ENCODE data around the gene AFG3L2. TPM values are rescaled to one million over a fixed set of nuclear protein-coding genes. Genes with fewer than 3 reads are reported as not detected.
A peak's percentile ranks its signal among the peaks of the same experiment; 100 is the strongest.

Gene AFG3L2
- polyA plus RNA-seq, 3 donors from 2014 or later, result 22.1 to 28.5 (median 27.8) TPM

DNA sequence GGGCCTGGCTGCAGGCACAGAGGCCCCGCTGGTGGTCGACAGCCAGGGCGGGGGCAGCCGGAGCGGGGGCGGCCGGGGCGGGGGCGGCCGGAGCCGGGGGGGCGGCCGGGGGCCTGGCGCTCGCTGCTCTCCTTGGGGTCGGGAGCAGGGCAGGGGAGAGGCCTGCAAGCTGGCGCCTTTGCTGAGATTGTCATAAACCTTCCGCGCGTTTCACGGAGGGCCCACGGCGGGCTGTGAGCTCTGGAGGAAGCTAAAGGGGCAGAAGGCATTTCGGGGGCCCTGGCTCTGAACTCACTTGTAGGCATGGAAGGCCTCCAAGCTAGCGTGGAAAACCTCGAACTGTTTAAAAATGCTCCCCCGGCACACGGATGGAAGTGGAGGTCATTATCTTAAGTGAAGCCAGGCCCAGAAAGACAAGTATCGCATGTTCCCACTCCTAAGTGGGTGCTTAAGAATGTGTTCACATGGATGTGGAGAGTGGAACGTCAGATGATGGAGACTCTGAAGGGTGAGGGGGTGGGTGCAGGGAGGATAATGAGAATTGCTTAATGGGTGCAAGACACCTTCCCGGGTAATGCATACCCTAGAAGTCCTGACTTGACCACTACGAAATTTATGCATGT, 31.3 kb upstream of the AFG3L2 start:
- Mint-ChIP-seq H3K27ac (peak overlapping the region in 1 of 6 donors; percentile 32), H3K9me3 (no peaks in the 10 kb centered on the region), H3K4me1 (peaks cover 19 to 21% of the 10 kb centered on the region in 2 donors), H3K4me3 (peak overlapping the region; percentile 53 to 77 (median 64)), H3K27me3 (ENCODE audit: low read depth in 3 of 3) (peaks cover 12 to 20% (median 18%) of the 10 kb centered on the region in 3 donors), H3K36me3 (no peaks in the 10 kb centered on the region)
- no peak for DNase-seq

DNA sequence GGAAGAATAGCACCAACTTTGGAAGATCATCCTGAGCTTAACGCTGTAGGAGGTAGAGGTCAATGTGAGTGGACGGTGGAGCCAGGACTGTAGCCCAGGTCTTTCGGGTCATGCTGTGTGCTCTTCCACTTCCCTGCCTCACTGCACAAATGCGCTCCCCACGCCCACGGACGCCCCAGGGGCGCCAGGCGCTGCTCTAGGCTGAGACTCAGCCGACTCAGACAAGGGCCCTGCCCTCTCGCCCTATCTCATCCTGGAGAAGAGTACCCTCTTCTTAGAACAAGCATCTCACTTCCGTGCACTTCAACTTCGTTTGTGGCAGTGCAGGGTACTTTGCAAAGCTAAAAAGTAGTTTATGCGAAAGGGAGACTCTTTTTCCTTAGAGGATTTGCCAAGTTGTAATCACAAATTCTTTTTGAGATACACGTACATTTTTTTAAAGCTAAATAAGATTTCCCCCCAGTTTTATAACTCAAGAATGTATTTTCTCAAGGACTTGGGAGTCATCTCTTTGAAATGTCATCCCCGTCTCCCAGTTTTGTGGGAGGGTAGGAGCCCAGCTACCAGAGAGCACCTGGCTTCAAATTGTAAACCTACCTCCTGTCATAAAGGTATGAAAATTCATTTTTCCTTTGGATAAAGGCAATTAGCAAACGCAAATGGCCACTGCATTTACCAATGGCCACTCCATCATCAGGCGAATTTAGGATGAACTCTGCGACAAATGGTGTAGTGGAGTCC, 29.5 kb upstream of the AFG3L2 start:
- no peak for DNase-seq
- H3K27me3 Mint-ChIP-seq (ENCODE audit: low read depth in 3 of 3), result peaks cover 15 to 31% (median 23%) of the 10 kb centered on the region in 3 donors
- peaks cover 19 to 21% of the 10 kb centered on the region in 2 donors for H3K4me1 Mint-ChIP-seq
- peak overlapping the region; percentile 66 to 91 (median 87) for H3K4me3 Mint-ChIP-seq
- H3K36me3 Mint-ChIP-seq, result no peaks in the 10 kb centered on the region
- peaks cover 0 to 3% (median 0%) of the 10 kb centered on the region in 6 donors for H3K9me3 Mint-ChIP-seq
- H3K27ac Mint-ChIP-seq, result no peak overlapping the region

- no peak overlapping the region for H3K27ac Mint-ChIP-seq
- peaks cover 15 to 34% (median 23%) of the 10 kb centered on the region in 3 donors for H3K27me3 Mint-ChIP-seq (ENCODE audit: low read depth in 3 of 3)
- H3K36me3 Mint-ChIP-seq, result no peaks in the 10 kb centered on the region
- H3K9me3 Mint-ChIP-seq, result peaks cover 0 to 3% (median 0%) of the 10 kb centered on the region in 6 donors
- peaks cover 19 to 21% of the 10 kb centered on the region in 2 donors for H3K4me1 Mint-ChIP-seq
- no peak for DNase-seq
- H3K4me3 Mint-ChIP-seq, result no peak overlapping the region
These were observed 28.0 kb upstream of the AFG3L2 start for GRCh38 chr18:12405066-12405465.

GRCh38 chr18:12403601-12404506, 26.8 kb upstream of the AFG3L2 start:
- Mint-ChIP-seq H3K27ac (no peak overlapping the region), H3K36me3 (no peaks in the 10 kb centered on the region), H3K4me3 (no peak overlapping the region), H3K4me1 (peaks cover 19 to 21% of the 10 kb centered on the region in 2 donors), H3K9me3 (peaks cover 0 to 3% (median 0%) of the 10 kb centered on the region in 6 donors), H3K27me3 (ENCODE audit: low read depth in 3 of 3) (peaks cover 15 to 39% (median 25%) of the 10 kb centered on the region in 3 donors)
- DNase-seq, result no peak

DNA sequence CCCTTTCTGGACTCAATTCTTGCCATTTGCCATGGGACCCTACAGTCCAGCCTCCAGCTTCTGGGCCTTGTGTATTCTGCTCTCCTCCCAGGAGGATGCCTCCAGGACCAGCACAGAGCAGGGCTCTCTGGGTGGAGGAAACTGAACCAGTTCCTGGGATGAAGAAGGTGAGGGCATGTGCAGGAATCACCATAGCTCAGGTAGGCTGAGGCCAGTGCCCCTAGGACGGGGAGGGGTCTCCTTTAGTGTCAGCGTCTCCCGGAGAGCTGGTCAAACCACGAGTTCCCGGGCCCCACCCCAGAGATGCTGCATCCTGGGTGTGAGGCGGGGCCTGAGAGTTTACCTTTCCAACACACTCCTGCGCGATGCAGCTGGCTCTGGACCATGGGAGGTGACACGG, 24.9 kb upstream of the AFG3L2 start:
- Mint-ChIP-seq H3K4me3 (no peak overlapping the region), H3K27ac (no peak overlapping the region), H3K36me3 (no peaks in the 10 kb centered on the region), H3K27me3 (ENCODE audit: low read depth in 3 of 3) (peaks cover 13 to 47% (median 20%) of the 10 kb centered on the region in 3 donors), H3K9me3 (peaks cover 0 to 3% (median 0%) of the 10 kb centered on the region in 6 donors), H3K4me1 (peaks cover 9 to 10% of the 10 kb centered on the region in 2 donors)
- no peak for DNase-seq

GRCh38 chr18:12399231-12399630, 22.2 kb upstream of the AFG3L2 start:
- H3K27me3 Mint-ChIP-seq (ENCODE audit: low read depth in 3 of 3), result peaks cover 10 to 41% (median 16%) of the 10 kb centered on the region in 3 donors
- H3K4me3 Mint-ChIP-seq, result no peak overlapping the region

DNA sequence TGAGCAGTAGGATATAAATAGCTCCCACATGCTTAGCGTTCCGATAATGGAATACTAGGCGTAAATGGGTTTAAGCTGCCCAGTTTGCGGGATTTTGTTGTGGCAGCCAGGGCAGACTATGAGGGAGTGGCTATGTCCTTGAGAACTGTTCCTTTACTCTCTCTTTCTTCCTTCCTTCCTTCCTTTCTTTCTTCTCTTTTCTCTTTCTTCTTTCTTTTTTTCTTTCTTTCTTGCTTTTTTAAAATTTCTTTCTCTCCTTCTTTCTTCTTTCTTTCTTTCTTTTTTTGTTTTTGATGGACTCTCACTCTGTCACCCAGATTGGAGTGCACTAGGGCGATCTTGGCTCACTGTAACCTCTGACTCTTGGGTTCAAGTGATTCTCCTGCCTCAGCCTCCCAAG, 21.6 kb upstream of the AFG3L2 start:
- no peak for DNase-seq
- no peaks in the 10 kb centered on the region for H3K4me1 Mint-ChIP-seq
- H3K27ac Mint-ChIP-seq, result no peak overlapping the region
- H3K27me3 Mint-ChIP-seq (ENCODE audit: low read depth in 3 of 3), result peaks cover 6 to 34% (median 13%) of the 10 kb centered on the region in 3 donors
- H3K9me3 Mint-ChIP-seq, result peaks cover 0 to 3% (median 0%) of the 10 kb centered on the region in 6 donors
- H3K4me3 Mint-ChIP-seq, result no peak overlapping the region
- H3K36me3 Mint-ChIP-seq, result no peaks in the 10 kb centered on the region

More at GRCh38 chr18:12399231-12399630, 22.2 kb upstream of the AFG3L2 start:
- peaks cover 0 to 3% (median 0%) of the 10 kb centered on the region in 6 donors for H3K9me3 Mint-ChIP-seq
- no peak for DNase-seq
- H3K36me3 Mint-ChIP-seq, result no peaks in the 10 kb centered on the region
- no peaks in the 10 kb centered on the region for H3K4me1 Mint-ChIP-seq
- no peak overlapping the region for H3K27ac Mint-ChIP-seq

DNA sequence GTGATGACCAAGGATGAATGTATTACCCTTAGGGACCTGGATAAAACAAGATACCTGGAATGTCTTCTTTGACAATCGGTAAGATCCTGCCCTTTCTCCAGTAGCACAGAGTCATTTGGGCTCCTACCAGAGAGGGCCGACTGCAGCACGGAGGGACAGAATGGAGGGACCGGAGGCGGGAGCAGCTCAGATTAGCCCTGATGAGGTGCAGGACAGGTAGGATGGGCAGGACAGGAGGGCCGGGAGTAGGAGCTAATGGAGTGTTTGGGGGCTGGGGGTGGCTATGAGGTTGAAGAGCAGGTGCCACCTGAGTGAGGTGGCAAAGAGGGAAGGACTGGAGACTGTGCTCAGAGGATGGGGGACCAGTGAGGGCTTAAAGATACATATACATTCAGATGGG, 20.8 kb upstream of the AFG3L2 start:
- H3K4me1 Mint-ChIP-seq, result no peaks in the 10 kb centered on the region
- H3K9me3 Mint-ChIP-seq, result peaks cover 0 to 3% (median 0%) of the 10 kb centered on the region in 6 donors
- H3K4me3 Mint-ChIP-seq, result no peak overlapping the region
- H3K36me3 Mint-ChIP-seq, result no peaks in the 10 kb centered on the region
- peaks cover 6 to 27% (median 13%) of the 10 kb centered on the region in 3 donors for H3K27me3 Mint-ChIP-seq (ENCODE audit: low read depth in 3 of 3)
- H3K27ac Mint-ChIP-seq, result no peak overlapping the region
- DNase-seq, result no peak

- Mint-ChIP-seq H3K36me3 (no peaks in the 10 kb centered on the region), H3K27me3 (ENCODE audit: low read depth in 3 of 3) (peaks cover 3 to 23% (median 11%) of the 10 kb centered on the region in 3 donors), H3K4me3 (no peak overlapping the region), H3K9me3 (peaks cover 0 to under 1% (median 0%) of the 10 kb centered on the region in 6 donors), H3K4me1 (no peaks in the 10 kb centered on the region), H3K27ac (no peak overlapping the region)
- no peak for DNase-seq
These were observed 20.2 kb upstream of the AFG3L2 start for GRCh38 chr18:12397254-12397653.

GRCh38 chr18:12394428-12394827, 17.4 kb upstream of the AFG3L2 start:
- Mint-ChIP-seq H3K4me1 (no peaks in the 10 kb centered on the region), H3K36me3 (no peaks in the 10 kb centered on the region), H3K4me3 (no peak overlapping the region), H3K27ac (no peak overlapping the region), H3K27me3 (ENCODE audit: low read depth in 3 of 3) (peaks cover 3 to 16% (median 8%) of the 10 kb centered on the region in 3 donors), H3K9me3 (no peaks in the 10 kb centered on the region)
- no peak for DNase-seq

- Mint-ChIP-seq H3K27ac (no peak overlapping the region), H3K4me3 (no peak overlapping the region), H3K36me3 (no peaks in the 10 kb centered on the region), H3K9me3 (no peaks in the 10 kb centered on the region), H3K27me3 (ENCODE audit: low read depth in 3 of 3) (peaks cover 3 to 13% (median 6%) of the 10 kb centered on the region in 3 donors), H3K4me1 (no peaks in the 10 kb centered on the region)
- DNase-seq, result no peak
These were observed 17.0 kb upstream of the AFG3L2 start for GRCh38 chr18:12393998-12394397.

DNA sequence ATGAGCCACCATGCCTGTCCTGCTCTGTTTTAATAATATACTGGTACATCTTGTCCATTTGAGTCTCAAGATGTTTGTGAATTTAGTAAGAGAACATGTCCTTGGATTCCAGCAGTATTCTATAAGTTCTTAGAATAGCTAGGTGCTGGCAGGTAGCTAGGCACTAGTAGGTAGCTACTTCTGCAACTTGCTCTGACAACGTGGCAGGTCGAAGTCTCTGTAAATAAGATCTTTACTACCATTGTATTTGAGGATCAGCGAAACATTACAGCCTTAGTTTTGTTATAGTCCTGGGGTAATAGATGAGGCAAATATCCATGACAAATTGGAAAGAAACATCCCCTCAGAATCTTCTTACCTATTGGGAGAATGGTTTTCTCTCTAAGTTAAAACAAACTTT, 16.5 kb upstream of the AFG3L2 start:
- H3K27ac Mint-ChIP-seq, result no peak overlapping the region
- no peak for DNase-seq
- no peak overlapping the region for H3K4me3 Mint-ChIP-seq
- H3K9me3 Mint-ChIP-seq, result no peaks in the 10 kb centered on the region
- peaks cover 3 to 11% (median 6%) of the 10 kb centered on the region in 3 donors for H3K27me3 Mint-ChIP-seq (ENCODE audit: low read depth in 3 of 3)
- no peaks in the 10 kb centered on the region for H3K36me3 Mint-ChIP-seq
- H3K4me1 Mint-ChIP-seq, result no peaks in the 10 kb centered on the region

- peak; percentile 25 to 43 (median 41) for DNase-seq
- Mint-ChIP-seq H3K36me3 (no peaks in the 10 kb centered on the region), H3K4me1 (no peaks in the 10 kb centered on the region)
These were observed 14.6 kb upstream of the AFG3L2 start for GRCh38 chr18:12391487-12392165.

More at GRCh38 chr18:12391487-12392165, 14.6 kb upstream of the AFG3L2 start:
- H3K4me3 Mint-ChIP-seq, result no peak overlapping the region
- peaks cover 2 to 6% (median 5%) of the 10 kb centered on the region in 3 donors for H3K27me3 Mint-ChIP-seq (ENCODE audit: low read depth in 3 of 3)
- no peak overlapping the region for H3K27ac Mint-ChIP-seq
- no peaks in the 10 kb centered on the region for H3K9me3 Mint-ChIP-seq
